HG03565 (cell line): ENCODE data around the gene PDZD2.
"Not testable (repeated sequence)": the region's sequence is repeated elsewhere in the genome, so short reads cannot be mapped to it uniquely, and the experiment has no call there.

Source experiments
- ATAC-seq: cut with Tn5 transposase; IDR thresholded peaks from one replicate; pipeline ENCODE4 v1.9.1; 2021; ENCODE audit warnings: mild to moderate bottlenecking, moderate library complexity; ENCODE audit not compliant: unreplicated experiment

PDZD2 gene

GRCh38 chr5:31682851-31683250, 43.9 kb downstream of the PDZD2 start:
- ATAC-seq, result no peak

DNA sequence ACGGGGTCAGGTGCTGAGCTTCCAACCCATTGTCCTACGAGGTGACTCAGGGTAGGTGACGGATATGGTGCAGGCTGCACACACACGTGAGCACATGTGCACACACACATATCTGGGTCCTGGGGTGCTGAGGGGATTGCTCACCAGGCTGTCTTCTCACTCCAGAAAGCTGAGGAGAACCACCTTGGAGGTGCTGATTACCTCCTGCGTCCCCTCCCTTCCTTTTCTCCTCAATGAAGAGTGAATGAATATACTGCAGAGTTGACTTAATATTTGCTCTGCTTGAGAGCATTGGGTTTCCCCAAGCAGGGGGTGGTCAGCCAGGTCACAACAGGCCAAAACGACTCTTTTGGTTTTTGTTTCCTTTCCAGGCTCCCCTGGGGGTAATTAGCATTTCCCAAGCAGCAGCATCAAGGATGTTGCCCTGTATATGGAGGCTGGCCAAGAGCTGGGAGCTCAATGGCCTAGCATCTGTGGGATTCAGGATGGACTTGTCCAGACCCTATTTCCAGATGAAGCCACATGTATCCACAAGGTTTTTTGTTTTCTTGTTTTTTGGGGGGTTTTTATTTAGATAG, 49.7 kb downstream of the PDZD2 start:
- ATAC-seq, result no peak

- not testable (repeated sequence) for ATAC-seq
Measured at GRCh38 chr5:31691408-31691807, 52.5 kb downstream of the PDZD2 start.

DNA sequence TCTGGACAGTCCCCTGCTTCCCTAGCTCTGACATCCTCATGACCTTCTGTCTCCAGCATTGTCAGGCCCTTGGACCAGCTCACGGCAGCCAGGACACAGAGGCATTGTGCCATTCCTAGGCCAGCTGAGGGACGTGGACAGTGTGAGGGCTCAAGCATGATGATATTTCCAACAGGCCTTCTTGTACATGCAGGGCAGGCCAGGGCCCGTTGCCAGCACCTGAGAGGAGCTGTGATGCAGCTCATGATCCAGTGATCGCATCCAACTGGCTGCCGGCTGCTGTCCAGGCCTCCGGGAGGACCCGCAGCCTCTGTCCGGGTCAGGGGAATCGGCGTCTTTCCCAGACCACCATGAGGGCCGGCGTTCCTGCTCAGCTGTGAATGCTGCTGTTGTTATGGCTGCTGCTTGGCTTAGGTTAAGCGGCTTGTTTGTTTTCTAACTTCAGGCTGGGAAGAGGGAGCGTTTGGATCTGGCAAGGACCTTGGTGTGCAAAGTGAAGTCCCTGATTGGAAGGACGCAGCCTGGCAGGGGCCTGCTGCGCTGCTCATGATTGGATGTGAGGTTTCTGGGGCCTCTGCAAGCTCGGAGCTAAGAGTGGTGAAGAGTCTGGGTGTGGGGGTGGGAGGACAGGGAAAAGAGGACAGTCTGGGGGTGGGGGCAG, 53.8 kb downstream of the PDZD2 start:
- ATAC-seq, result no peak

DNA sequence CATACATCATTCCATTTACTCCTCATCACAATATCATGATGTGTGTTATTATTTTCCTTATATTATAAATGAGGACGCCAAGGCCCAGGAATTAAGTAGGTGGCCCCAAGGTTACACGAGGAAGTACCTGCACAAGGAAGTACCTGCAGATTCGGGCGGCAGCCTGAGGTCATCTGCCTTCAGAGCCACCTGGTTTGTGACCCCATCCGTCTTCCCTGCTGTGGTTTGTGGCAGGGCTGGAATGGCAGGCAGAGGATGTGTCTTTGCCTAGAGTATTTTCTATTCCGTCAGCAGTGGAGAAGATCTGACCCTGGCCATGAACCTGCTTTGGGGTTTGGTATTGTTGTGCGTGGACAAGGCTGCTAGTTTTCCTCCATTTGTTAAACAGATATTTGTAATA, 59.7 kb downstream of the PDZD2 start:
- no peak for ATAC-seq

GRCh38 chr5:31701642-31702299, 62.8 kb downstream of the PDZD2 start:
- ATAC-seq, result no peak

DNA sequence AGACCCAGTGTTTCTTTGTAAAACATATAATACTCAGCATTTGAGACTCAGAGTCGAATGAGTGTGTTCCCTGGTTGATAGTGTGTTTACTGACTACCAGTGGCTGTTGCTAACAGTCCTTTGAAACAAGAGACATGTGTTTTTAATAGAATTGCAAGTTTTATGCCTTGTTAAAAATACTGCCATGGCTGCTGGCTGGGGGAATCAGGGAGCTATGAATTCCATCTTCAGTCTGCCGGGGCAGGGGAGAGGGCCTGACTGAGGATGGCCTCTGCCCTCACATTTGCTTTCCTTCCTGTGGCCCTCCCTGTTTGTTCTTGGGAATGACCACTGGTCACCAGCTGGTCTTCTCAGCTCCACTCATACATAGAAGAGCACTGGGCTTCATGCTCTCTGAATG, 63.8 kb downstream of the PDZD2 start:
- no peak for ATAC-seq

DNA sequence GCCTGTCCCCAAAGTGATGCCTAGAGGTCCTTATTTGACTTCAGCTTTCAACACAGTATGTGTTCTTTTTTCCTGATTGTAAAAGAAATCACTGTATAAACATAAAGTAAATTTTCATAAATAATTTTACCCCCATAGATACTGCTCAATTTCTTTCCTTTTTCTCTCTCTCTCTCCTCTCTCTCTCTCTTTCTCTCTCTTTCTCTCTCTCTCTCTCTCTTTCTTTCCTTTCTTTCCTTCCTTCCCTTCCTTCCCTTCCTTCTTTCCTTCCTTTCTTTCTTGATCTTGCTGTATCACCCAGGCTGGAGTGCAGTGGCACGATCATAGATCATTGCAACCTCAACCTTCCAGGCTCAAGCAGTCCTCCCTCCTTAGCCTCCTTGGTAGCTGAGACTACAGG, 64.8 kb downstream of the PDZD2 start:
- no peak for ATAC-seq

DNA sequence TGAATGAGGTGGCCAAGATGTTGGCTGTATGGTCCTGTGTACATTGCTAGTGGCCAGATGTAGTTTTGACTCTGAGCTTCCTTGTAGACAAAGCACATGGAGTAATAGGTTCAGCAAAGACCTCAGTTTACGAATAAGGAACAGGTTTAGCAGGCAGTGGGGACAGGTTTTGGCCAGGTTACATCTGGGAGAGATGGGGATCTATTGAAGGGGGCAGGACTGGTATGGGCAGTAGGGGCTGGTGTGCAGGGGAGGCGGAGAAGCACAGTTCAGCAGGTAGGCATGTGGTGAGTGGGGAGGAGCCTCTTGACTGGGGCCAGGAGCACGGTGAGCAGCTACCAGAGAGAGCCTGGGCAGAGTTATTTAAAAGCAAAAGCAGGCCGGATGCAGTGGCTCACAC, 67.3 kb downstream of the PDZD2 start:
- ATAC-seq, result no peak

- ATAC-seq, result no peak
Measured at GRCh38 chr5:31707329-31707728, 68.4 kb downstream of the PDZD2 start.

- no peak for ATAC-seq
Measured at GRCh38 chr5:31708089-31708488, 69.2 kb downstream of the PDZD2 start.

GRCh38 chr5:31711363-31711762, 72.4 kb downstream of the PDZD2 start:
- no peak for ATAC-seq

- no peak for ATAC-seq
Measured at GRCh38 chr5:31711935-31712592, 73.1 kb downstream of the PDZD2 start.

DNA sequence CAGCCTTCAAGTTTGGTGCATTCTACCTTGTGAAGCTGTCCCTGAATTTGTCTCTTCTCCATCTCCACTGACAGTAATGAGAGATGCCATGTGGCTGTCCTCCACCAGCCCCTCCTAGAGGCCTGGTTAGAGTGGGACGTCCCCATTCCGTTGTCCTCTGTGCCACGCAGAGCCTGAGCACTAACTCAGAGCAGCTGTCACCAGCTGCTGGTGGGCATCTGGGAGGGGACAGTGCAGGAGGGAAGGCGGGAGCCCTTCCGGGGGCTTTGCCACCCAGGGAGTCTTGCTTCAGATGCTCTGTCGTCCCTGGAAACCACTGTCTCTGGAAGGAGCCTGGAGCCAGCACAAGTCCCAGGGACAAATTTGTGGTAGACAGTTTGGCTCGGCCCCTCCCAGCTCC, 78.6 kb downstream of the PDZD2 start:
- no peak for ATAC-seq

DNA sequence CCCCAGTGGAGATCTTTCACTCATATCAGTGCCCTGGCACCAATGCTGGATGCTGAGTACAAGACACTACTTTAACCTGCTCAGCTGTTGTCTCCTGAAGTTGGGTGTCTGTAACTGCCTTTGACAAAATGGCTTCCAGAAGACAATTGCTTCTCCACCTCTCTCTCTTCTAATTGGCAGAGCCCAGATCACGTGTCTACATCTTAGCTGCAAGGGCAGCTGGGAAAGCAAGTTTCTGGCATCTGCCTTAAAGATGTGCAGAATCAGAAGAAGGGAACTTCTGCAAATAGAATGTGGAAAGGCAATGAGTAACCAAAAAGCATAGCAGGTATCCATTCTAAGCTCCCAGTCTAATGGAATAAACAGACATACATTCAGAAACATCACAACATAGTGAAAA, 81.1 kb downstream of the PDZD2 start:
- no peak for ATAC-seq

GRCh38 chr5:31720811-31721345, 81.9 kb downstream of the PDZD2 start:
- ATAC-seq, result no peak

GRCh38 chr5:31722111-31722510, 83.2 kb downstream of the PDZD2 start:
- no peak for ATAC-seq

- ATAC-seq, result no peak
Measured at GRCh38 chr5:31725996-31726395, 87.1 kb downstream of the PDZD2 start.

- ATAC-seq, result no peak
Measured at GRCh38 chr5:31726952-31727351, 88.0 kb downstream of the PDZD2 start.

- ATAC-seq, result no peak
Measured at GRCh38 chr5:31728039-31728438, 89.1 kb downstream of the PDZD2 start.

DNA sequence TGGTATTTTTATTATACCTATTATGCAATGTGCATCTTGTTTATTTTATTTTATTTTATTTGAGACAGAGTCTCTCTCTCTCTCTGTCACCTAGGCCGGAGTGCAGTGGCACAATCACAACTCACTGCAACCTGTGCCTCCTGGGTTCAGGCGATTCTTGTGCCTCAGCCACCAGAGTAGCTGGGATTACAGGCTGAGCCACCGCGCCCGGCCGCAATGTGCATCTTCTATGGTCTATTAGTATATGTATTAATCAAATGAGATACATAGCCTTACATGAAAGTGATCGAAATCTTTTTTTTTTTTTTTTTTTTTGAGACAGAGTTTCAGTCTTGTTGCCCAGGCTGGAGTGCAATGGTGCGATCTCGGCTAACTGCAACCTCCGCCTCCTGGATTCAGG, 89.9 kb downstream of the PDZD2 start:
- not testable (repeated sequence) for ATAC-seq

- ATAC-seq, result no peak
Measured at GRCh38 chr5:31730139-31730538, 91.2 kb downstream of the PDZD2 start.
